Loucy (cell line): ENCODE results near the gene AMOTL1.

Experiments
- CTCF ChIP-seq: fragments of 200-600 bp; sonication (generic); conservative IDR thresholded peaks from 2 replicates; pipeline ENCODE4 v1.5.1; 2014; ENCODE audit warnings: mild to moderate bottlenecking, antibody characterized with exemption, low read length
- EZH2phosphoT487 ChIP-seq: fragments of 200-600 bp; IDR thresholded peaks from 2 replicates; pipeline ENCODE4 v1.6.1; 2018; ENCODE audit warnings: antibody characterized with exemption, mild to moderate bottlenecking, moderate library complexity, borderline replicate concordance

DNA sequence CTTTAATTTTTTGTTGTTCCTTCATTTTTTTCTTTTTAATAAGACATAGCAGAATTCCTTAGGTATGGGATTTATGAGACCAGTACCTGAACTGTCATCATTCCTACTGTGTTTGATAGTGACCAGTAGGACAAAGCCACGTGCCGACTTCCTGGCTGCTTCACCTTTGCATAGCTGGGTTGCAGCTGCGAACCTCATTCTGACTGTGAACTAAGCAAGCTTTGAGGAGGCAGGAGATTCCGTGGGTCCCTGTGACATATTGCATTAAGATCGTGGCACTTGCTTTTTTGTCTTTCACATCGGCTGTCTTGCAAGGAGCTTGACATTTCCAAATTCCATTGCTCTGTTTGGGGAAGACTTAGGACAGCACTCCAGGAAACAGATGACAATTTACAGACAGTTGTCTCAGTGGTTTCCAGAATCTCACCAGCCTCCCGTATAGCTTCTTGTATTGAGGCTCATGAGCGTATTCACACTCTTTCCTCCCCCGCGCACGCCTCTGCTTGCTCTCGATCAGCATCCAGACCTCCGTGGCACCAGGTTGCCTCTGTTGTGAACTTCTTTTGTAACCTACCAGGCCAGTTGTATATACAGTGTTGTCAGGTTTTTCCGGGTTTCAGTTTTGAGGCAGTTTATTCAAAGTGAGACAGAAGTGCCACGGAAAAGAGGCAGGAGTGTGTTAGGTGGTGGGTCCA, 103.5 kb downstream of the AMOTL1 start:
- TF ChIP-seq CTCF (no peak), EZH2phosphoT487 (no peak)
